HG03354 (cell line): Measurements from ENCODE around the gene COMT.
"Not testable (repeated sequence)": the region's sequence is repeated elsewhere in the genome, so short reads cannot be mapped to it uniquely, and the experiment has no call there.

Experiments used
- ATAC-seq: cut with Tn5 transposase; IDR thresholded peaks from one replicate; pipeline ENCODE4 v1.9.1; 2021; ENCODE audit warnings: mild to moderate bottlenecking; ENCODE audit not compliant: unreplicated experiment, poor library complexity, severe bottlenecking

Gene COMT

GRCh38 chr22:19926028-19926427 is 15.5 kb upstream of the COMT start:
- ATAC-seq = not testable (repeated sequence)

DNA sequence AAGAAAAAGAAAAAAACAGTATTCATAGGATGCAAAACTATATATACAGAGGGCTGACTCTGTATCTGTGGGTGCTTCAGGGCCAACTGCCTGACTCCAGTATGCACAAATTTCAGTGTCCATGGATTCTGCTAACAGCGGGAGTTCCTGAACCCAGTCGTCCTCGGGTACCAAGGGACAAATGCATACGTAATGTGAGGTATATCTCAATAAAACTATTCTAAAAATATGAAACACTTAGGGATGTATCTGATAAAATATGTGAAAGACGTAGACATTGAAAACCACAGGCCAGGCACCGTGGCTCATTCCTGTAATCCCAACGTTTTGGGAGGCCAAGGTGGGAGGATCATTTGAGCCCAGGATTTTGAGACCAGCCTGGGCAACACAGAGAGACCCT is 13.9 kb upstream of the COMT start:
- ATAC-seq = no peak

DNA sequence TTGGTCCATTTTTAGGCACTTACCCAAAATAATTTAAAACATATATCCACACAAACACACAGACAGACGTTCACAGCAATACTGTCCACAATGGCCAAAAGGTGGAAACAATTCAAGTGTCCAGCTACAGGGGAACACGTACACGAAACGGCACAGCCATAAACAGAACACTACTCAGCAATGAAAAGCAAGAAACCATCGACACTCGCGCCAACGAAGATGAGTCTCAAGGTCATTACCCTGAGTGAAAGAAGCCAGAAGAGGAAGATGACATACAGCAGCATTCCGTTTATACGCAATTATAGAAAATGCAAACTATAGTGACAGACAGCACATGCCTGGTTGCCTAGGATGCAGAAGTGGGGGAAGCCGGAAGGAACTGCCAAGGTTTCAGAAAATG is 13.4 kb upstream of the COMT start:
- no peak for ATAC-seq

- no peak for ATAC-seq
These were observed 11.7 kb upstream of the COMT start for GRCh38 chr22:19929586-19930550.

DNA sequence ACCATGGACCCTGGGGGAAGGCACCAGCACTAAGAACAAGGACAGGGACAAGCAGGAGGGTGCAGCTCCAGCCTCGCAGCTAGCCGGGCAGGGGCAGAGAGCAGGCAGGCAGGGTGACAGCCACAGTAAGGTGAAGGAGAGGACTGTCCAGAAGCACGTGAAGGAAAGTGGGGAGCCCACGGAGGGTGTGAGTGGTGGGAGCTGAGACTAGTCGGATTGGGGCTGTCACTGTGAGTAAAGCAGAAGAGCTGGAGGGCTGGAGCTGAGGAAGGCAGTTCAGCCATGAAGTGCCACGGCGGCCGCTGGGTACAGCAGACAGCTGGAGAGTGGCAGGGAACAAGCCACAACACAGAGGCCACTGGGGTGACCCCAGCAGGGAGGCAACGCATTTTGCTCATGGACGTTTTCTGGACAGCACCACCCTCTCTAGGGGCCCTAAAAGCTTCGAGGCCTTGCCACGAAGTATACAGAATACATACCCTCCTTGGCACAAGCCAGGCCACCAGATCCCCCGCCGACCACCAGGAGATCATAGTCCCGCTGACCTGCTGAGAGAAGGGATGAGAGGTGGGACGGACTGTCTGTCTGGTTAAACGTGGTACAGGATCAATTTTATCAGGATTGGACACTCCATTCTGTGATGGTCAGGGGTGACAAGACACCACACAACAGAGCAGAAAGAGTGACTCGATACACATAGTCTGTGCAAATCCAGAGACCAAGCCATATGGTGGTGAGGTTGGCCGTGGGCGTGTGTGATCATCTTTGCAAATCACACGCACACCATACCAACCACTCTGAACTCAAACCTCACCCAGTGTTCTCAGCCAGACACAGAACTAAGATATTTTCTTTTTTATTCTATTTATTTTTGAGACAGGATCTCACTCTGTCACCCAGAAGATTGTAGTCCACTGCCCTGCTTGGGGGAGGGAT is 10.8 kb upstream of the COMT start:
- ATAC-seq = no peak

DNA sequence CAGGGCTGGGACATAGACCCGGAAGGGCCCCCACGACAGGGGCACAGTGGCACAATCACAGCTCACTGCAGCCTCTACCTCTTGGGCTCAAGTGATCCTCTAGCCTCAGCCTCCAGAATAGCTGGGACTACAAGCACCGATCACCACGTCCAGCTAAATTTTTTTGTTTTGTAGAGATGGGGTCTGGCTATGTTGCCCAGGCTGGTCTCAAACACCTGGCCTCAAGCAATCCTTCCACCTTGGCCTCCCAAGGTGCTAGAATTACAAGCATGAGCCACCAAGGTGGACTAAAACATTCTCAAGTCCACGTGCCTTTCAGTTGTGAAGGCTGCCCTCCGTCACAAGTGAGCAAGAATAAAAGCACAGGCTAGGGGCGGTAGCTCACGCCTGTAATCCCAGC is 10.1 kb upstream of the COMT start:
- ATAC-seq = no peak

DNA sequence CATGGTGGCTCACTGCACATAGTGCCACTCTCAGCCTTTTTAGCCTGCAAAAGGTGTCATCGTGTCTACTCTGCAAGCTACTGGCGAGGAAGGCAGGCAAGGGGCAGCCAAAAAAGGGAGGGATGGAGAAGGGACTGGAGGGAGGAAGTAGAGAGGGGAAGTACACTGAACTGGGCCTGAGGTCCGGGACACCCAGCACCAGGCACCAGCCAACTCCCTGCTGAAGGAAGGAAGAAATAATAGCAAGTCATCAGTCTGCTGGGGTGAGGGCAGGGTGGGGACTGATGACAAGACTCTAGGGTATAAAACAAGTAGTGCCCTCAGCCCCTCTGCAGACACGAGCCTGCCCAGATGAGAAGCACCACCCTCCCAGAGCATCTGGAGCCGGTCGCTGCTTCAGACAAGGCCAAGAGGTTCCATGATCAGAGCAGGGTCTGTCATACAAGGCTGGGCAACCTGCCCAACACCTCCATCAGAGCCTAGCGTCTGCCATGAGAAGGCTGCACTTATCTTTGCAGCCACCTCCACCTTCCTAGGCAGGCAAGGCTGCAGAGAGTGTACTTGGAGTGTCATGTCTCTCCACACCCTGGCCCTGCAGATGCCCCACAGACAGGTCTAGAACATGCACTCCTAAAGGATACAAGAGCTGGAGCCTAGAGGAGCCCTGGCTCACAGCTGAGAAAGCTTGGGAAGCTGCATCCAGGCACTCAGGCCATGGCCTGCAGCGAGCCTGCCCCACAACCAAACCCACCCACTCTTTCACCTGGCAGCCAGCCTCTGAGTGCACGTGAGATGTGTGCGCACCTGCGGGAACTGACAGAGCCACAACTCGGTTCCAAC is 9.0 kb upstream of the COMT start:
- ATAC-seq = no peak

DNA sequence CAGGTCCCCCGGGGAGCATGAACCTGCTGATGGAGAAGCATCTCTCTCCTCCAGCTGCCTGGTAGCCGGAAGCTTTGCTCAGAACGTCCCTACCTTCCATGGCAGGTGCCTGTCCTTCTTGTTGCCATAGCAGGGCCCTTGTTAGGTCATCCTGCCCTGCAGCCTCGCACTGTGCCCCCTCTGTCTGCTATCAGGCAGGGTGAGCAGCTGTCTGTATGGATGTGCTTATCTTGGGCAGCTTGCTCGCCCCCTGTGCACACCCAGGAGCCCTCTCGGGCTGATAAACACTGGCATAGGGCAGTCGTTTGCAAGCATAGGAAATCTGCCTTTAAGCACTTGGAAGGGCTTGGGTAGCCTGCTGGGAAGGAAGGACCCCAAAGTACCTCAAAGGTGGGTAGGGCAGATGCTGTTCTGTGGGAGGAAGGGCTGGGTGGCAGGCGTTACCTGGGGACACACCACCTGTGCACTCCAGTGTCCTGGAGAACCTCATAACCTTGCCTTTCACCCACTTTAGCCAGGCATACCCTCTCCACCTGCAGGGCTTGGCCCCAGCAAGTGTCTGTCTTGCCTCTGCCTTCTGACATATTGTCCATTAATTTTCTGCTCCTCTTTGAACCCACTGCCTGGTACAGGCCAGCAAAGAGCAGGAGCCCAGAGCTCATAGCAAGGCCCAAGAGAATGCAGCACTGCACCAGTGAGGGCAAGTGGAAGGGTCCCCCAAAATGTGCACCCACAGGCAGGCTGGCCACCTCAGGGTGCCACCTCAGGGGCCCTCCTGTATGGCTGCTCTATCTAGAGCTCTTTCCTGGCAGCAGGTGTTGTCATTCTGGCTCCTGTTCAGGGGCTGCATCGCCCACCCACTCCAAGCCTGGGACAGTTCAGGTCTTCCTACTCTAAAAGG is 8.0 kb upstream of the COMT start:
- no peak for ATAC-seq

GRCh38 chr22:19935123-19935718 is 6.4 kb upstream of the COMT start:
- ATAC-seq = not testable (repeated sequence)

GRCh38 chr22:19936513-19936912 is 5.1 kb upstream of the COMT start:
- ATAC-seq = no peak

- no peak for ATAC-seq
These were observed 3.7 kb upstream of the COMT start for GRCh38 chr22:19937616-19938473.

- ATAC-seq = no peak
These were observed 822 bp upstream of the COMT start for GRCh38 chr22:19940536-19941364.

DNA sequence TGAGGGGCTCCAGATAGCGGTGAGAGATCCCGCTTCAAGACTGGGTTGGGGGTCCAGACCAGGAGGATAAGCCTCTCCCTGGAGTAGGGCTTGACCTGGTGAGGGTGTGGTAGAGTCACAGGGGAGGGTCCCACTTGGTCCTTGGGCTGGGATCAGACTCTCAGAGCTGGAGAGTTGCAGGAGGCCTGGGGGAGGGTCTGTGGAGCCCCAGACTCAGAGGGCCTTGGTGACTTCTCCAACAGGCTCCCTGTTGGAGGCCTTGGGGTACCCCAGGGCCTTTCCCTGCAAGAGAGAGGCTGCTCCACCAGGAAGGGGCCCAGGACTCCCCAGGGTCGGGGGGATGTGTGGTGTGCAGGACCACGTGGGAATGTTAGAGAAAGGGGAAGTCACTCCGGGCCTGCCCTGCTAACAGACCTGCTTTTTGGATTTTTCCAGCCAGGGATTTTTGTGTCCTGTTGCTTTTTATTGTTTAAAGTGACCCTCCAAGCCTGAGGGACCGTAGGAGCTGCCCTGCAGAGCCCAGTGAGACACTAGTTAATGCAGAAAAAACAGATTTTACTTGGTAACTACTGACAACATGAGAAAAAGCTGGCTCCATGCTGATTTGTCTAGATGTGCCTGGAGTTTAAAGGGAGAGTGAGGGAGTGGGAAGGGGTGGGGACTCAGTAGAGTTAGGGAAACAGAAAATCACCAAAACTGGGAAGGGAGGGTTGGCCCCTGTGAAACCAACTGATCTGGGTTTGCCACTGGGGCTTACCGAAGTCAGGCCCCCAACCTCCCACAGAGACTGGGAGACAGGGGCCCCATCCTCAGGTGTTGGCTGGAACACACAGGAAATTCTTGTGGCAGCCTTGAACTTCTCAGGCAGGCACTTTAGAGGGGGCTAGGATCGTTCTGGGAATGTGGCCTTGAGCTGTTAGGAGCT is 847 bp downstream of the COMT start:
- no peak for ATAC-seq

- ATAC-seq = no peak
These were observed 1.8 kb downstream of the COMT start for GRCh38 chr22:19943082-19944026.
